Measurements from ENCODE around the gene ERFE.

DNA sequence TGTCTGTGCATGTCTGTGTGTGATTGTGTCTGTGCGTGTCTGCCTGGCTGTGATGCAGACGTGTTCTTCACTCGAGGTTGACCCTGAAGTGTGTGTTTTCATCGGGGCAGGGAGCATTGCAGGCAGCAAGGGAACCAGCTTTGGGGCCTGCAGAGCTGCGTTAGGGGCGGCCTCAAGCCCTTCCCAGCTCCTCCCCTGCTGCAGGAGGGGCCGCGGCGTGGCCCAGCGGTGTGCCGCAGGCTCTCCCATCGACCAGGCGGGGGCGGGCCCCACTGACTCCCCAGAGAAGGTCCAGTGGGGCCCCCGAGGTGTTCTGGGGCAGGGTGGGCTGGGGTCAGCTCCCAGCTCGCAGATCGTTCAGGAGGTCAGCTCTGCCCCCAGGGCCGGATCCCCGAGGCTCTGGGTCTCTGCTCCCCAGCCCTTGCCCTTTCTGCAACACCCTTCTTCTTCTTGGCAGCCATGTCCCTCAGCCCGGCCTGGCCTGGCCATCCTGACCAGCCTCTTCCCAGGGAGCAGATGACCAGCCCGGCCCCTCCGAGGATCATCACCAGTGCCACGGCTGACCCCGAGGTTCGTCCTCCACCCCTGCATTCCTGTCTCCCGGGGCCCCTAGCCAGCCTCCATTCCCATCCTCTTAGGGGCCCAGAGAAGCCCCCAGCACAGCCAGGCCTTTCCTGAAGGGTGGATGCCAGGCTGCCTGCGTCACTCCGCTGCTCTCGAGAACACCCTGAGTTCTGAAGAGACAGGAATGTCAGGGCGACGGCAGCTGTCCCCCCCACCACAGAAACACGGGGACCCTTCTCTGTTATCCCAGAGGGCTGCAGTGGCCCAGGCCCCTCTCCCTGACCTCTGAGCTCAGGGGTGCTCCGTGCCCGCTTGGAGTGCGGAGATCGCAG is 31.4 kb upstream of the ERFE start:
- peak; percentile 59; the same call in 1 of the 2 replicates for TF ChIP-seq MYC (CRISPR knock-in tag; IDR thresholded peaks at IDR 0.05; ENCODE audit: borderline replicate concordance)
- TF ChIP-seq, protein P1, sequence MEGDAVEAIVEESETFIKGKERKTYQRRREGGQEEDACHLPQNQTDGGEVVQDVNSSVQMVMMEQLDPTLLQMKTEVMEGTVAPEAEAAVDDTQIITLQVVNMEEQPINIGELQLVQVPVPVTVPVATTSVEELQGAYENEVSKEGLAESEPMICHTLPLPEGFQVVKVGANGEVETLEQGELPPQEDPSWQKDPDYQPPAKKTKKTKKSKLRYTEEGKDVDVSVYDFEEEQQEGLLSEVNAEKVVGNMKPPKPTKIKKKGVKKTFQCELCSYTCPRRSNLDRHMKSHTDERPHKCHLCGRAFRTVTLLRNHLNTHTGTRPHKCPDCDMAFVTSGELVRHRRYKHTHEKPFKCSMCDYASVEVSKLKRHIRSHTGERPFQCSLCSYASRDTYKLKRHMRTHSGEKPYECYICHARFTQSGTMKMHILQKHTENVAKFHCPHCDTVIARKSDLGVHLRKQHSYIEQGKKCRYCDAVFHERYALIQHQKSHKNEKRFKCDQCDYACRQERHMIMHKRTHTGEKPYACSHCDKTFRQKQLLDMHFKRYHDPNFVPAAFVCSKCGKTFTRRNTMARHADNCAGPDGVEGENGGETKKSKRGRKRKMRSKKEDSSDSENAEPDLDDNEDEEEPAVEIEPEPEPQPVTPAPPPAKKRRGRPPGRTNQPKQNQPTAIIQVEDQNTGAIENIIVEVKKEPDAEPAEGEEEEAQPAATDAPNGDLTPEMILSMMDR (CRISPR knock-in tag; IDR thresholded peaks at IDR 0.05): peak; percentile 65
- no peak for TF ChIP-seq U2AF2 (IDR thresholded peaks at IDR 0.05; ENCODE audit: low read depth, low read length)
- no peak for TF ChIP-seq SUZ12 (IDR thresholded peaks at IDR 0.05; ENCODE audit: low read depth, low read length)
- TF ChIP-seq ZNF580 (CRISPR knock-in tag; IDR thresholded peaks at IDR 0.05; ENCODE audit: borderline replicate concordance, low read depth): no peak

All from HepG2 (cell line).